GM13977 (cell line): Measurements from ENCODE around the gene FAAH.

Source experiments
- DNase-seq: peaks from one replicate; pipeline ENCODE4 v3.0.0; 2012; ENCODE audit warnings: low spot score
- in situ Hi-C: fragments of 300-500 bp; cut with MboI; formaldehyde crosslinking; loops from one replicate; pipeline ENCODE4 v1.12.0; 2022; ENCODE audit warnings: low sequenced_read_pairs, low pct_unique_long_range_greater_than_20kb, mixed read lengths, inconsistent platforms; ENCODE audit not compliant: unreplicated experiment
- TF ChIP-seq, protein P1 (sequence below): IDR thresholded peaks from 2 replicates; pipeline ENCODE4 v1.5.1; 2012; ENCODE audit warnings: mild to moderate bottlenecking, control low read depth; ENCODE audit not compliant: insufficient read depth; ENCODE audit errors: extremely low read depth, missing control alignments

The FAAH gene

DNA sequence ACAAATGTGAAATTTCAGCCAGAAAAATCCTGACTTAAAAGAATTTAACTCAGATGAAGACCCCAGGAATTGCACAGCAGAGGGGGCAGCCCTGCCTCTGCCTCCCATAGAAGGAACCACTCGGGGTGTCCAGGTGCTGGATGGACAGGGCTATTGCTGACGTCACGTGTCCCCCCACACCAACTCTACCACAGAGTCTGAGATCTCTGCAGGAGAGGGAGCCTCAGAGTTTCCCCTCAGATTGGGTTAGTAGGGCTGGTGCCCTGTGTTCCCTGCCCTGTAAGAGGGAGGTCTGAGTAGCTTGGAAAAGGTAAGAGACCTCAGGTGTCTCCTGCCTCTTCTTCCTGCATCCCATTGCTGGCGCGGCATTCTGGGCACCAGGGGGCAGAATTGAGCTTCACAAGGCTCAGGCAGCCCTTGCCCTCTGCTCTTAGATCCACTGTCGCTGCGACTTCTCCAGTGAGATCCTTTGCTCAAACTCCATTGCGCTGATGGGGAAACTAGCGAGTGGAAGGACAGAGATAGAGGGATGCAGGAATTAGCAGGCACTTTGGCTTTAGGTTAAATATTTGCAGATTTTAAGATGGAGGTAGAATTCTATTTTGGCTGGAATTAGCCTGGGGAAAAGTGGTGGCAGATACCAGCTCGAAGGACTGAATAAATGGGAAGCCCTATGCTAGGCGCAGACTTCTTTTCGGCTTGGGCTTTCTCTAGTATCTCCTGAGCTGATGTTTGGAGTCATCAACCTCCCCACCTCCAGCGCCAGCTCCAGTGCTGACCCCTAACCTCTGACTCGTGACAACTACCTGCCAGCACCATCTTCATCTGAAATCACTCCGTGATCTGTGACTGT is 52.8 kb downstream of the FAAH start:
- peak; percentile 82 for DNase-seq
- TF ChIP-seq, protein P1, sequence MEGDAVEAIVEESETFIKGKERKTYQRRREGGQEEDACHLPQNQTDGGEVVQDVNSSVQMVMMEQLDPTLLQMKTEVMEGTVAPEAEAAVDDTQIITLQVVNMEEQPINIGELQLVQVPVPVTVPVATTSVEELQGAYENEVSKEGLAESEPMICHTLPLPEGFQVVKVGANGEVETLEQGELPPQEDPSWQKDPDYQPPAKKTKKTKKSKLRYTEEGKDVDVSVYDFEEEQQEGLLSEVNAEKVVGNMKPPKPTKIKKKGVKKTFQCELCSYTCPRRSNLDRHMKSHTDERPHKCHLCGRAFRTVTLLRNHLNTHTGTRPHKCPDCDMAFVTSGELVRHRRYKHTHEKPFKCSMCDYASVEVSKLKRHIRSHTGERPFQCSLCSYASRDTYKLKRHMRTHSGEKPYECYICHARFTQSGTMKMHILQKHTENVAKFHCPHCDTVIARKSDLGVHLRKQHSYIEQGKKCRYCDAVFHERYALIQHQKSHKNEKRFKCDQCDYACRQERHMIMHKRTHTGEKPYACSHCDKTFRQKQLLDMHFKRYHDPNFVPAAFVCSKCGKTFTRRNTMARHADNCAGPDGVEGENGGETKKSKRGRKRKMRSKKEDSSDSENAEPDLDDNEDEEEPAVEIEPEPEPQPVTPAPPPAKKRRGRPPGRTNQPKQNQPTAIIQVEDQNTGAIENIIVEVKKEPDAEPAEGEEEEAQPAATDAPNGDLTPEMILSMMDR: peak; percentile 93
- in situ Hi-C loops: loop anchor here (10.0 kb wide), 1 partner anchor 78 kb away; no protein-coding TSS in a partner anchor

DNA sequence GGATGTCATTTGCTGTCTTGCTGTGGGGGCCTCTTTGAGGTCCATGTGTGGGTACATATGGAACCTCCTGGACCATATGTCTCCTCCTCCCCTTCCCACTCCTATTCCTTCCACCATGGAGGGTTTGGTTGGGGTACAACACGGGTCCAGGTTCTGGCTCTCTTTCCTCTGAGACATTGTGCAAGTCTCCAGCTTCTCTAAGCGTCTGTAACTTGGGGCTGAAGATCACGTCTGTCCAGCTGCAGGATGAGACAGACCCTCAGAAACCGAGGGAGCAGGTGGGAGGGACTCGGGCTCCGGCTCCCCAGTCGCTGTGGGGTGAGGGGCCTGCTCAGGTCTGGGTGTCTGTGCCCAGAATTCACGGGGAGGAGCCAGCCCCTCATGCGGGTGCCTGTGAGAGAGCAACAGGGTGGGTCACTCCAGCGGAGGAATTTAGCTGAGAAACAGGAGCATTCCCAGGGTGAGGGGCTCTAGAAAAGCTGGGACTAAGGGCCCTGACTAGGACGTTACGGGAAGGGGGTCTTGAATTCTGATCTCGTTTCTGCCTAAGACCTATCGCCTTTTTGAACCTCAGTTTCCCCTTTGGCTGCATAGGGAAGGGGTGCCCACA is 53.5 kb downstream of the FAAH start:
- TF ChIP-seq, protein P1: no peak
- DNase-seq: no peak
- in situ Hi-C loops: loop anchor here (10.0 kb wide), 1 partner anchor 77 kb away; no protein-coding TSS in a partner anchor

DNA sequence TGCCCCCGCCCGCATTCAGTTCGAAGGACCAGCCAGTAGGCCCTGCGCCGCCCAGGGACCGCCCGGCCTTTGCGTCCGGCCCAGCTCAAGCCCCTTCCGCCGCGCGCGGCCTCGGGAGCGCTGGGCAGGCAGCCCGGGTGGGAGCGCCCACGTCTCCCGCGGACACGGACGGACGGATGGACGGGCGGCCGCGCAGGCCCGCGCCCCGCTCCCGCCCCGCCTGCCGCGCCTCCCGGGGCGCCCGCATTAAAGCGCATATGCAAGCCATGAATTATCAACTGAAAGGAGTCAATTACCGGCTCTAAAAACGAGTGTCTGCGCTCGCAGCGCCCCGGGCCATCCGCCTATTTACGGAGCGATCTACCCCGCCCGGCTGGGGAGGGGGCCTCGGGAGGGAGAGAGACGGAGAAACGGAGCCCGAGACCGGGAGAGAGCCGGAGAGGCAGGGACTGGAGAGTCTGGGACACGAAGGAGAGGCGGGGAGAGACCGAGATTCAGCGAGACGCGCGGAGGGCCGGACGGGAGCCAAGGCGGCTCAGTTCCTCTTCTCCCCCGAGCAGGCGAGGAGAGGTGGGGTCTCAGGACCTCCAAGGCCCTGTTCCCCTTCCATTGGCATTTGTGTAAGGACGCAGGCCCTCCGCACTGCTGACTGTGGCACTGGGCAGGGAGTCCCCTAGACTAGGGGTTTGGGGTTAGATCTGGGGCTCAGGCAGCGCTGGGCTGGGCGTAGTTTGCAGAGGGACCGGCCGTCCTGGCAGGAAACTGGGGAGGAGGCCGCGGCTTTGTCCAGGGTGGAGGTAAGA is 54.2 kb downstream of the FAAH start:
- TF ChIP-seq, protein P1: no peak
- in situ Hi-C loops: loop anchor here (10.0 kb wide), 1 partner anchor 76 kb away; no protein-coding TSS in a partner anchor
- DNase-seq: no peak

DNA sequence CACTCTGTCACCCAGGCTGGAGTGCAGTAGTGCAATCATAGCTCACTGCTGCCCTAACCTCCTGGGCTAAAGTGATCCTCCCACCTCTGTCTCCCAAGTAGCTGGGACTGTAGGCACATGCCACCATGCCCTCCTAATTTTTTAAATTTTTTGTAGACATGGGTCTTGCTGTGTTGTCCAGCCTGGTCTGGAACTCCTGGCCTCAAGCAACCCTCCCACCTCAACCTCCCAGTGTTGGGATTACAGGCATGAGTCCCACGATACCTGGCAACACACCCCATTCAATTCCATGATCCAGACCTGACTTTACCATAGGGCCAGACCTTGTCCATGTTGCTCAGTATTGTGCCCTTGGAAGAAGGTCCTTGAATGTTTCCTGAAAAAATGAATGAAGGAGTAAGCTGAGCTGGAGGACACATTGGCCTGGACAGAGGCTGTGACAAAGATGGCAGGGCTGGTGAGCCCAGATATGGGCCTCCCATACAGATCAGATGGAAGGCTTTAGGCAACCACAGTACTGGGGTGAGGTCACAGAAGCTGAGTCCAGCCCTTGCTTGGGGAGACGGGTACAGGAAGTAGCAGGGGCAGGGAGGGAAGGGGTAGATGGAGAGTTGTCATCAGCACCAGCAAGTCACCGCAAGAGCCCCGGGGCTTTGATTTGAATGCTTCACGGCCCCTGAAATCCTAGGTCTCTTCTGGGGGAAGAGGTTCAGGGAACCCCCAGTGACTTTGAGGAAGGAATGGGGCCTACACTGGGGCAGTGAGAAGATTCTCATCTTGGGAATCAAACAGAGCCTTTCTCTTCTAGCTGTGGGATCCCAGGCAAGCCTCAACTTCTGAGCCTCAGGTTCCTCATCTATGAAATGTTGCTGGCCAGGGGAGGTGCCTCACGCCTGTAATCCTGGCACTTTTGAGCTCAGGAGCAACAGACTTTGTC is 55.4 kb downstream of the FAAH start:
- in situ Hi-C loops: loop anchor here (10.0 kb wide), 1 partner anchor 75 kb away; no protein-coding TSS in a partner anchor
- TF ChIP-seq, protein P1: no peak
- no peak for DNase-seq

DNA sequence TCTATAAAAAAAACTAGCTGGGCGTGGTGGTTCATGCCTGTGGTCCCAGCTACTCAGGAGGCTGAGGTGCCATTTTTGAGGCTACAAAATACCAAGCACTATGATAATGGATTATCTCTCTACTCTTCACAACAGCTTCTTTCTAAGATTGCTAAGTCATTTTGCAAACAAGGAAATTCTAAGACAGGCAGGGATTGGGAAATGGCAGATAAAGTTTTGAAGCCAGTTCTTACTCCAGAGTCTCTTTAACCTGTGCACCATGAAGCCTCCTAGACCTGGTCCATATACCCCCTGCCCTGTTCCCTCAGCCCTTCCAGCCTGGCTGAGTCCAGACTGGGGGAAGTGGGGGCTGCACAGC is 56.0 kb downstream of the FAAH start:
- TF ChIP-seq, protein P1: no peak
- in situ Hi-C loops: no loop called here

More for the DNA sequence above, 56.0 kb downstream of the FAAH start:
- no peak for DNase-seq
